ENCODE data around the gene FXN. TPM values are rescaled to one million over a fixed set of nuclear protein-coding genes. Genes with fewer than 3 reads are reported as not detected.

The FXN gene
- total and polyA plus RNA-seq, 2 donors from 2014 or later, result 12.9 to 21.1 TPM

- no peak for TF ChIP-seq CTCF (IDR thresholded peaks at IDR 0.05; ENCODE audit: borderline replicate concordance, extremely low read depth, insufficient read depth)
- intact Hi-C loops (cut with DNase I), result no loop called here
- no peak for FAIRE-seq
Observed at GRCh38 chr9:68998812-68999211, 36.7 kb upstream of the FXN start.

GRCh38 chr9:68999393-69000105 is 36.0 kb upstream of the FXN start:
- FAIRE-seq, result peak; percentile 44
- H3K4me3 ChIP-seq (ENCODE audit: low read length in 3 of 3), result no peak overlapping the region
- no peaks in the 10 kb centered on the region for H3K9me3 ChIP-seq (ENCODE audit: control insufficient read depth in 2 of 3, insufficient read depth in 1 of 3, low read length in 3 of 3)
- H3K9ac ChIP-seq (ENCODE audit: low read length in 3 of 3), result no peak overlapping the region
- H3K4me1 ChIP-seq (ENCODE audit: control insufficient read depth in 2 of 3, insufficient read depth in 2 of 3, low read depth in 1 of 3, low read length in 3 of 3), result no peaks in the 10 kb centered on the region
- peak in 4 of 5 donors; percentile 73 to 92 (median 78) for DNase-seq
- H3K27me3 ChIP-seq (ENCODE audit: control insufficient read depth, insufficient read depth, low read length), result no peaks in the 10 kb centered on the region
- peak; percentile 85 for TF ChIP-seq CTCF (IDR thresholded peaks at IDR 0.05; ENCODE audit: borderline replicate concordance, extremely low read depth, insufficient read depth)
- H3K27ac ChIP-seq (ENCODE audit: low read depth in 2 of 2, low read length in 2 of 2), result no peak overlapping the region
- intact Hi-C loops (cut with DNase I), result loop anchor here (10.0 kb wide), 1 partner anchor 415 kb away; no protein-coding TSS in a partner anchor
- H3K36me3 ChIP-seq (ENCODE audit: control insufficient read depth in 2 of 3, insufficient read depth in 3 of 3, low read length in 3 of 3), result no peaks in the 10 kb centered on the region

More at GRCh38 chr9:68998812-68999211, 36.7 kb upstream of the FXN start:
- Histone ChIP-seq H3K36me3 (ENCODE audit: control insufficient read depth in 2 of 3, insufficient read depth in 3 of 3, low read length in 3 of 3) (no peaks in the 10 kb centered on the region), H3K27ac (ENCODE audit: low read depth in 2 of 2, low read length in 2 of 2) (no peak overlapping the region), H3K27me3 (ENCODE audit: control insufficient read depth, insufficient read depth, low read length) (no peaks in the 10 kb centered on the region), H3K4me3 (ENCODE audit: low read length in 3 of 3) (no peak overlapping the region), H3K9ac (ENCODE audit: low read length in 3 of 3) (no peak overlapping the region), H3K4me1 (ENCODE audit: control insufficient read depth in 2 of 3, insufficient read depth in 2 of 3, low read depth in 1 of 3, low read length in 3 of 3) (no peaks in the 10 kb centered on the region), H3K9me3 (ENCODE audit: control insufficient read depth in 2 of 3, insufficient read depth in 1 of 3, low read length in 3 of 3) (no peaks in the 10 kb centered on the region)
- peak in 1 of 5 donors; percentile 37 for DNase-seq

- FAIRE-seq (no peak), DNase-seq (no peak)
- Histone ChIP-seq H3K27ac (ENCODE audit: low read depth in 2 of 2, low read length in 2 of 2) (no peak overlapping the region), H3K9me3 (ENCODE audit: control insufficient read depth in 2 of 3, insufficient read depth in 1 of 3, low read length in 3 of 3) (no peaks in the 10 kb centered on the region), H3K36me3 (ENCODE audit: control insufficient read depth in 2 of 3, insufficient read depth in 3 of 3, low read length in 3 of 3) (no peaks in the 10 kb centered on the region), H3K4me3 (ENCODE audit: low read length in 3 of 3) (no peak overlapping the region), H3K9ac (ENCODE audit: low read length in 3 of 3) (no peak overlapping the region), H3K27me3 (ENCODE audit: control insufficient read depth, insufficient read depth, low read length) (no peaks in the 10 kb centered on the region), H3K4me1 (ENCODE audit: control insufficient read depth in 2 of 3, insufficient read depth in 2 of 3, low read depth in 1 of 3, low read length in 3 of 3) (no peaks in the 10 kb centered on the region)
- TF ChIP-seq CTCF (IDR thresholded peaks at IDR 0.05; ENCODE audit: borderline replicate concordance, extremely low read depth, insufficient read depth), result no peak
- intact Hi-C loops (cut with DNase I), result loop anchor here (10.0 kb wide), 1 partner anchor 417 kb away; no protein-coding TSS in a partner anchor
Observed at GRCh38 chr9:69001921-69002320, 33.6 kb upstream of the FXN start.

Measured in kidney (tissue), 14 donors.